AG04450 (cell line): ENCODE data around the gene FIG4. TPM values are rescaled to one million over a fixed set of nuclear protein-coding genes. Genes with fewer than 3 reads are reported as not detected.

Experiments used
- CTCF ChIA-PET: fragments of 300-600, 350-600 bp; formaldehyde crosslinking; extraction: SDS; loops from one replicate; lab custom pipeline; 2022; ENCODE audit warnings: antibody characterized with exemption, inconsistent platforms; lab: Charles Lee
- POLR2A ChIA-PET: fragments of 350-600 bp; formaldehyde crosslinking; extraction: SDS; loops from one replicate; lab custom pipeline; 2021; ENCODE audit warnings: antibody characterized with exemption, inconsistent platforms; lab: Yijun Ruan, JAX
- DNase-seq: peaks from one replicate; pipeline ENCODE4 v3.0.0-alpha.2; 2011; ENCODE audit warnings: low read depth, low spot score
- H3K27ac ChIP-seq: one replicate; pipeline ENCODE4 v1.5.1; 2012; ENCODE audit warnings: low read depth, low read length, control low read depth
- H3K27me3 ChIP-seq: one replicate; pipeline ENCODE4 v1.6.0; 2012; ENCODE audit warnings: low read length; ENCODE audit not compliant: control insufficient read depth, insufficient read depth
- H3K4me3 ChIP-seq: 2 replicates; pipeline ENCODE4 v1.5.1; 2011; ENCODE audit warnings: mild to moderate bottlenecking, low read depth, low read length, control low read depth
- H3K9me3 ChIP-seq: 2 replicates; pipeline ENCODE4 v1.5.1; 2012; ENCODE audit warnings: low read length; ENCODE audit not compliant: control insufficient read depth, insufficient read depth
- polyA plus RNA-seq: library from polyadenylated mRNA; depleted of rRNA; stranded (reverse); fragments of >200 nt; gene quantifications from 2 replicates; pipeline ENCODE4 v1.2.3, GENCODE V29; 2011
- TF ChIP-seq, protein P1 (sequence below): IDR thresholded peaks from 2 replicates; pipeline ENCODE4 v1.5.1; 2011; ENCODE audit warnings: low read depth, low read length, control low read depth, inconsistent platforms

The FIG4 gene
- polyA plus RNA-seq, 1 experiment: 22.8 TPM

DNA sequence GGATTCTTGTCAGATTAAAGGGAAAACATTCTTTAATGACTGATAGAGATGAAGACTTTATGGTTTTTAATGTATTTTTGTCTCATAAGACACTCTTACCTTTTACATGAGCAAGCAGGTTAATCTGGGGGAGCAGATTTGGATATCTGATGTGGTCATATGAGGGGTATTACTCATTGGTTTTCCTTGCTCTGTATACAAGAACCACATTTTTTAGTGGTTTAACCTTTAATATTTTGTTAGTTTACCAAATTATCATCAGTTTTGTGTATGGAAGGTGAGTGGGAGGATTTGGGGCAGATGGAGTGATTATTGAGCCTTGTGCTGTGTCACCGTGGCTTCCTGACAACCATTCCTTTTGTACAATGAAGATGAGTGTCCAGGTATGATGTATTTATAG lies 112.9 kb downstream of the FIG4 start:
- no peaks in the 10 kb centered on the region for H3K9me3 ChIP-seq
- TF ChIP-seq, protein P1, sequence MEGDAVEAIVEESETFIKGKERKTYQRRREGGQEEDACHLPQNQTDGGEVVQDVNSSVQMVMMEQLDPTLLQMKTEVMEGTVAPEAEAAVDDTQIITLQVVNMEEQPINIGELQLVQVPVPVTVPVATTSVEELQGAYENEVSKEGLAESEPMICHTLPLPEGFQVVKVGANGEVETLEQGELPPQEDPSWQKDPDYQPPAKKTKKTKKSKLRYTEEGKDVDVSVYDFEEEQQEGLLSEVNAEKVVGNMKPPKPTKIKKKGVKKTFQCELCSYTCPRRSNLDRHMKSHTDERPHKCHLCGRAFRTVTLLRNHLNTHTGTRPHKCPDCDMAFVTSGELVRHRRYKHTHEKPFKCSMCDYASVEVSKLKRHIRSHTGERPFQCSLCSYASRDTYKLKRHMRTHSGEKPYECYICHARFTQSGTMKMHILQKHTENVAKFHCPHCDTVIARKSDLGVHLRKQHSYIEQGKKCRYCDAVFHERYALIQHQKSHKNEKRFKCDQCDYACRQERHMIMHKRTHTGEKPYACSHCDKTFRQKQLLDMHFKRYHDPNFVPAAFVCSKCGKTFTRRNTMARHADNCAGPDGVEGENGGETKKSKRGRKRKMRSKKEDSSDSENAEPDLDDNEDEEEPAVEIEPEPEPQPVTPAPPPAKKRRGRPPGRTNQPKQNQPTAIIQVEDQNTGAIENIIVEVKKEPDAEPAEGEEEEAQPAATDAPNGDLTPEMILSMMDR: no peak
- H3K27me3 ChIP-seq: no peaks in the 10 kb centered on the region
- DNase-seq: no peak
- POLR2A ChIA-PET: no interaction called here
- CTCF ChIA-PET: no interaction called here
- no peak overlapping the region for H3K27ac ChIP-seq
- H3K4me3 ChIP-seq: no peak overlapping the region

DNA sequence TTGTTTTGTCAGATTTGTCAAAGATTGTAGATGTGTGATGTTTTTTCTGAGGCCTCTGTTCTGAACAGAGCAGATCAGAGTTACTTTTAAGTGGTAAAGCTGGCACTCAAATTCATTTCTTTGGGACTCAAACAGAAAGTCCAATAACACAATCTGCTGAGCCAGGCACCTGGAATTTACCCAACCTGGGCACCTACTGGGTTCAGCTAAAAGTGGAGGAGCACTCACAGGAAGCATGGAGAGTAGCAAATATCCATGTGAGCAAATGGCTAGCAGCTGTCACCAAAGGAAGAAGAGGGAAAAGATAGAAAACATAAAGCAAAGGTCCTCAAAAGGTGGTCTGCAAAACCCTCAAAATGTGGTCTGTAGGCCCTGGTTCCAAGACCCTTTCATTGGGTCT lies 116.8 kb downstream of the FIG4 start:
- POLR2A ChIA-PET: no interaction called here
- no peak overlapping the region for H3K4me3 ChIP-seq
- TF ChIP-seq, protein P1: no peak
- no peaks in the 10 kb centered on the region for H3K27me3 ChIP-seq
- no peak for DNase-seq
- H3K9me3 ChIP-seq: no peaks in the 10 kb centered on the region
- no peak overlapping the region for H3K27ac ChIP-seq
- CTCF ChIA-PET: interaction anchor here (1.4 kb wide), 1 partner anchor 232 kb away, joined by 3 read pairs; no protein-coding TSS in a partner anchor

DNA sequence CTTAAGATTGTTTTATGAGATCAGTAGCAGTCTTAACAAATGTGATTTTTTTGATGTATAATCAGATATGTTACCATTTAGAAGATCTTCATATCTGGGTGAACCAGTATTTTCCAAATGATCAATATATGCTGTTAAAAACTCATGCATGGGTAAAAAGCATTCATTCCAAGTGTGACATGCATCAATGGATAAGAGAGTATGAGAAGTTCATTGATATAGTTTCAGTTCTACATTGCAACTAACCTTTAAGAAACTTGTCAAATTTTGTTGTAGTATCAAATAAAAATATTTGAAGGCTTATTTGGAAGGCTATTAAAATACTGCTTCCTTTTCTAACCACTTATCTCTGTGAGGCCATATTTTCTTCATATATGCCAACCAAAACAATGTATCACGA lies 117.7 kb downstream of the FIG4 start:
- Histone ChIP-seq H3K4me3 (no peak overlapping the region), H3K27ac (no peak overlapping the region), H3K27me3 (no peaks in the 10 kb centered on the region), H3K9me3 (no peaks in the 10 kb centered on the region)
- DNase-seq: no peak
- ChIA-PET CTCF (interaction anchor here (0.7 kb wide), 1 partner anchor 104 kb away, joined by 5 read pairs; no protein-coding TSS in a partner anchor), POLR2A (no interaction called here)
- TF ChIP-seq, protein P1: no peak

DNA sequence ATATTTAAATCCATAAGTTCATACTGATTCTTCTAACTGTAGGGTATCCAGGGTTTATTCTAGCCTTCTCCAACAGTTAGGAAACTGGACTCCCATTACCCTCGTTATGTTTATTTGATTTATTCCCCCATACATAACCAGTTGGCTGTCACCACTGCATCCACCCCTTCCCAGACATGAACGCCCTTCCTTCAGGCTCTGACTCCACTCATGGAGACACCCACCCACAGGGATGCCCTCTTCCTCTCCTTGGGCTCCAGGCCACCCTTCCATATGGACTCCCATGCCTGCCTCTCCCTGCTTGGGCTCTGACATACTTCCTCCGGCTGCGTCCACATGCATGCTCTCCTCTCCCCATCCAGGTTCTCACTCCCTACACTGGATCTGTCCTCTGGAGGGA lies 124.0 kb downstream of the FIG4 start:
- H3K27me3 ChIP-seq: no peaks in the 10 kb centered on the region
- no peak overlapping the region for H3K27ac ChIP-seq
- ChIA-PET POLR2A (no interaction called here), CTCF (interaction anchor here (1.1 kb wide), 1 partner anchor 225 kb away, joined by 4 read pairs; no protein-coding TSS in a partner anchor)
- no peak overlapping the region for H3K4me3 ChIP-seq
- no peak for DNase-seq
- TF ChIP-seq, protein P1: no peak
- H3K9me3 ChIP-seq: no peaks in the 10 kb centered on the region

DNA sequence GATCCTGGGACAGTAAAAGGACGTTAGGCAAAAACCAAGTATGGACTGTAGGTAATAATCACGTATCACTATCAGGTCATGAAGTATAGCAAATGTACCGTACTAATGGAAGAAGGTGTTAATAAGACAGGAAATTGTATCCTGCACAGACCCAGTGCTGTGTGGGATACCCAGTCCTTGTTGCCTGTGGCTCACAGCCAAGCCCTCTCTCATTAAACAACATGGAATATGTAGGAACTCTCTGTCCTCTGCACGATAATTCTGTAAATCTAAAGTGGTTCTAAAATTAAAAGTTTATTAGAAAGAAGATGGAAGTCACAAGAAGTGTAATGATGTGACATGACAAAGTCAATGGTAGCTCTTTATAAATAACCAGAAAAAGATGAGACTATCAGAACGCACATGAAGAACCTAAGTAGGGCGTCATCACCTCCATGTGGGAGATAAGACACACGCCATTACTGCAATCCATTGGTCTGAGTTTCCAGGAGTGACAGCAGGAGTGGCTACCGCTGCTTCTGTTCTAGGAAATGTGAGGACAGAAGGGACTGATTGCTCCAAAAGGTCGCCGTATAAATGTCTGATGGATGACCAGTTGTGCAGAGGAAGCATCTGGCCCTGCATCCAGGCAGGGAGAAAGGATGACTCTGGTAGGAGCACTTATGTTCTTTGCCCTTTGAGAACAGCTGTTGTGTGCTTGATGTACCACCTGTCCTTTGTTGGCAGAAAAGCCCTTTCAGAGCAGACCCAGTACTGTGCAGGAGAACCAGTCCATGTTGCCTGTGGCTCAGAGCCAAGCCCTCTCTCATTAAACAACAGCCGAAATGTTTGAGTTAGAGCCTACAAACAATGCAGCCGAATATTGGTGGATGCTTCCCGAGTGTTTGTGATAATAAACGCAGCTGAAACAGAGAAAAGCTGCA lies 125.6 kb downstream of the FIG4 start:
- Histone ChIP-seq H3K4me3 (no peak overlapping the region), H3K27me3 (no peaks in the 10 kb centered on the region), H3K27ac (no peak overlapping the region), H3K9me3 (no peaks in the 10 kb centered on the region)
- ChIA-PET CTCF (interaction anchor here (0.9 kb wide), 1 partner anchor 111 kb away, joined by 7 read pairs; no protein-coding TSS in a partner anchor), POLR2A (no interaction called here)
- TF ChIP-seq, protein P1: no peak
- no peak for DNase-seq
